Psoas muscle (tissue), 8 donors: Measurements from ENCODE around the gene VWA5B1. TPM values are rescaled to one million over a fixed set of nuclear protein-coding genes. Genes with fewer than 3 reads are reported as not detected.

Source experiments
- ATAC-seq, 4 donors: fragments of 200-7000 bp; cut with Tn5 transposase; one replicate each; pipeline ENCODE4 v1.9.1; 2020; ENCODE audit warnings: moderate library complexity in 3 of 4, mild to moderate bottlenecking in 2 of 4
- DNase-seq, 2 donors: peaks; one replicate each; pipeline ENCODE4 v3.0.0-alpha.2; 2020
- H3K27ac ChIP-seq: fragments of 200-600 bp; one replicate; pipeline ENCODE4 v1.8.0; 2022
- H3K27me3 ChIP-seq, 3 donors: fragments of 200-600 bp in 1 of 3; one replicate each; pipeline versions ENCODE4 v1.6.1 to v1.8.0; 2013 to 2022; ENCODE audit warnings: low read length in 2 of 3, mild to moderate bottlenecking in 2 of 3, moderate library complexity in 1 of 3; ENCODE audit not compliant: insufficient read depth in 3 of 3
- H3K36me3 ChIP-seq, 2 donors: fragments of 200-600 bp in 1 of 2; one replicate each; pipeline versions ENCODE4 v1.6.1 to v1.8.0; 2013 to 2022; ENCODE audit warnings: low read depth in 1 of 2, mild to moderate bottlenecking in 1 of 2, moderate library complexity in 1 of 2; ENCODE audit not compliant: insufficient read depth in 1 of 2
- H3K4me1 ChIP-seq: fragments of 200-600 bp; one replicate; pipeline ENCODE4 v1.8.0; 2022
- H3K4me3 ChIP-seq: fragments of 200-600 bp; one replicate; pipeline ENCODE4 v1.8.0; 2022; ENCODE audit warnings: mild to moderate bottlenecking
- H3K9me3 ChIP-seq: fragments of 200-600 bp; one replicate; pipeline ENCODE4 v1.8.0; 2022
- WGBS, 3 donors: extraction: QIAGEN DNeasy Blood & Tissue Kit; methylation state at CpG; one replicate each; pipeline versions ENCODE4 v1.1.6 to v1.1.7; 2013; 5-methylcytosine and 5-hydroxymethylcytosine counted together
- intact Hi-C, 2 donors: fragments of 100-400 bp; cut with DNase I; formaldehyde crosslinking; loops; one replicate each; pipeline versions ENCODE4 v1.11.0 to v1.14.2; 2022
- polyA plus RNA-seq, 3 donors: library from polyadenylated mRNA; stranded (reverse); fragments of 200-250 nt; gene quantifications; one replicate each; pipeline ENCODE4 v1.2.3, GENCODE V29; 2013
- total RNA-seq, 4 donors: library from RNA; stranded (reverse); fragmentation: NEBNext Ultra II Directional in 2 of 4; extraction: Animal tissue kit (Norgen Biotek cat#: 25700) in 2 of 4; gene quantifications; one replicate each; pipeline versions ENCODE4 v1.2.1 to v1.2.4, GENCODE V29; 2021 to 2023
- TF ChIP-seq, protein P1 (sequence below): fragments of 200-600 bp; IDR thresholded peaks from one replicate; pipeline ENCODE4 v1.8.0; 2022; ENCODE audit warnings: antibody characterized with exemption
- donor health status: healthy with polysubstance abuse.
- donor health status: DM: no; HTN: no; CAD: no; lungs with moderate emphysema.
- donor health status: Bipolar disorder and iron deficiency.
- donor health status: healthy.
- donor health status: DM: yes; HTN: yes; CAD: no.
- donor health status: DM: no; HTN: no; CAD: no.
- donor health status: DM: no; HTN: no; CAD: no.
- donor health status: DM: yes; HTN: yes; CAD: no.

VWA5B1 gene
- total and polyA plus RNA-seq, 7 donors = under 0.01 to 0.17 (median 0.12) TPM; not detected in 4

DNA sequence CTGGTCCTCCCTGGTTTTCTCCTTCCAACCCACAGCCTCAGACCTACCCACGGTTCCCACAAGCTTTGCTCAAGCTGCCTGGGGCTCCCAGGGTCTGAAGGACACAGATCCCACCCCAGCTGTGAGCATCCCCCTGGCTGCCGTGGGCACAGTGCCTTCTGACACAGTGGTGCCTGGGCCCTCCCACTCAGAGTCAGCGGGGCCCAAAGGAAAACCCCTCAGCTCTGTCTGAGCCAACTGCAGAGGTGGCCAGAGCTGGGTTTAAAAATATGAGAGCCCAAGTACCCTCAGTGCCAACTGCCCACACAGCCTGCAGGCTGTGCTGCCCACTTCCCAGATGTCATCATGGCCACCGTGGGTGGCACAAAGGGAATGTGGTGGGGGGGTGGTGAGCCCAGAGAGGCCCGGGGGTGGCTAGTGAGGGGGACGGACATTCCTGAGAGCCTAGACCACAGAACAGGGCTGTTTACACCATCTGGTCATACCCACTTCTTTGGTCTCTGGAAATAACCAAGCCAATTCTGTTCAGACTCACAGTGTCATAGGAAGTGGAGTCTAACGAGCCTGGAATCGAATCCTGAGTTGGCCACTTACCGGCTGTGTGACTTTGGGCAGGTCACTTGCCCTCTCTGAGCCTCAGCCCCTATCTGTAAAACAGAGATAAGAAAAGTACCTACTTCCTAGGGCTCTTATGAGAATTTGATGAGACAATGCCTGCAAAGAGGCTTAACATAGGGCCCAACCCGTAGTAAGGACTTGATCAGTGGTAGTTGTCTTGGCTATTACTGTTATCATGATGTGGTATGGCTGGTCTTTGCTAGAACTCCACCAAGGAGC lies 109.9 kb downstream of the VWA5B1 start:
- intact Hi-C loops = no loop called here
- no peak overlapping the region for H3K4me3 ChIP-seq
- no peak overlapping the region for H3K27ac ChIP-seq
- no peak for DNase-seq
- peak in 1 of 4 donors; percentile 25 for ATAC-seq
- TF ChIP-seq, protein P1, sequence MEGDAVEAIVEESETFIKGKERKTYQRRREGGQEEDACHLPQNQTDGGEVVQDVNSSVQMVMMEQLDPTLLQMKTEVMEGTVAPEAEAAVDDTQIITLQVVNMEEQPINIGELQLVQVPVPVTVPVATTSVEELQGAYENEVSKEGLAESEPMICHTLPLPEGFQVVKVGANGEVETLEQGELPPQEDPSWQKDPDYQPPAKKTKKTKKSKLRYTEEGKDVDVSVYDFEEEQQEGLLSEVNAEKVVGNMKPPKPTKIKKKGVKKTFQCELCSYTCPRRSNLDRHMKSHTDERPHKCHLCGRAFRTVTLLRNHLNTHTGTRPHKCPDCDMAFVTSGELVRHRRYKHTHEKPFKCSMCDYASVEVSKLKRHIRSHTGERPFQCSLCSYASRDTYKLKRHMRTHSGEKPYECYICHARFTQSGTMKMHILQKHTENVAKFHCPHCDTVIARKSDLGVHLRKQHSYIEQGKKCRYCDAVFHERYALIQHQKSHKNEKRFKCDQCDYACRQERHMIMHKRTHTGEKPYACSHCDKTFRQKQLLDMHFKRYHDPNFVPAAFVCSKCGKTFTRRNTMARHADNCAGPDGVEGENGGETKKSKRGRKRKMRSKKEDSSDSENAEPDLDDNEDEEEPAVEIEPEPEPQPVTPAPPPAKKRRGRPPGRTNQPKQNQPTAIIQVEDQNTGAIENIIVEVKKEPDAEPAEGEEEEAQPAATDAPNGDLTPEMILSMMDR = no peak
- H3K36me3 ChIP-seq = no peaks in the 10 kb centered on the region
- WGBS, 3 donors = 22 to 30% (median 24%) methylated on average over 10 of the region's 10 CpGs
- H3K4me1 ChIP-seq = no peaks in the 10 kb centered on the region
- H3K9me3 ChIP-seq = peaks cover under 1% of the 10 kb centered on the region
- H3K27me3 ChIP-seq = peaks cover 0 to 27% (median 9%) of the 10 kb centered on the region in 3 donors

DNA sequence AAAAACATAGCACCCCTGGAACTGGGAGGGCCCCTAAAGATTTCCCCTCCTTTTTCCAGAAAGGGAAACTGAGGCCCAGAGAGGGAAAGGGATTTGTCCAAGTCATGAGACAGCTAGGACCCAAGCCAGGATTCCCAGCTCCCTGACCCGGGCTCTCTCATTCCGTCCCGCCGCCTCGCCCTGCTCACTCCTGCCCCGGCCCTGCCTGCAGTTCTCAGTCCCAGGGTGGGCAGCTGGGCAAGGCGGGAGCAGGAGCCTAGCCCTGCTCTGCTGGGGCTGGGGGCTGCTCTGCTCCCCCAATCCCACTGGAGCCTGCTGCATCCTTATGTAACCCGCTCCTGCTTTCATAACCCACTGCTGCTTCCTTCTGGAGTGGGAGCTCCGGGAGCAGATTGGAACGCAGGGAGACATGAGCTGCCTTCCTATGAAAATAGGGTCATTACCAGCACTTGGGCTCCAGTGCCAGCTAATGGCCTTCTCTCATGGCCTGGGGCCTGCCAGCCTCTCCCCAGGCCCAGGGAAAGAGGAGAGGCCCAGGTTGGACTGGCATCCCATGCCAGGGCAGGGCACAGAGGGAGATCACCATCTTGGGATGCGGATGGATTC lies 110.8 kb downstream of the VWA5B1 start:
- no peak for ATAC-seq
- H3K27me3 ChIP-seq = peaks cover 0 to 27% (median 8%) of the 10 kb centered on the region in 3 donors
- WGBS, 3 donors = 80 to 89% (median 84%) methylated on average over 11 of the region's 11 CpGs

DNA sequence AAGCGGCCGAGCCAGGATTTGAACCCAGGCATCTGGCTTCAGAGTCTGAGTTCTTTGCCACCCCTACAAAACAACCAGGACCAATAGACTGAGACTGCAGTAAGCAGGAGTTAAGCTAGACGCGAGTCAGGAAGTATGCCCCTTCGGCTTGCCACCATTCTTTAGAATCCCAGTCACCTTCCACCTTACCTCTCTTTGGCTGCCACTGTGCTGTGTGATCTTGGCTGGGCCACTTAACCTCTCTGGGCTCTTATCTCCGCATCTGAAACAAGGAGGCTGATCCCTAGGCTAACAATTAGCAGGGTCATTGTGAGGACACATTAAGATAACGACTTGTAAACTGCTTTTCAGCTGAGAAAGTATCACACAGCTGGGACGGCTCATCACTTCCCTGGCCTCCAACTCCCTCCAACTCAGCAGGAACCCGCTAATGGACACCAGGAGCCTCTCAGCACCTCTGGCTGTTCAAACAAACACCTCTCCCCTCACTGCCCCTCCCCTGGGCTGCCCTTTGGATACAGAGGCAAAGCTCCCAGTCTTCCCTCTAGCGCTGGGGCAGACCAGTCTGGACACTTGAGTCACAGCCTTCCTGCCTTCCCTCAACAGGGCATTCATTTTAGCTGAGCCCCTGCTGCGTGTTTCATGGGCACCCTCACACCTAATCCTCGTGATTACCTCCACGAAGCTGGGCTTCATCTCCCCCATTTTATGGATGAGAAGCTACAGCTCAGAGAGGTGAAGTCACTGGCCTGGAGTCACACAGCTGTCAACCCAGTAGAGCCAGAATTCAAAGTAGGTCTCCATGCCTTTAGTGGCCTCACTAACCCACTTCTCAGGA lies 112.1 kb downstream of the VWA5B1 start:
- WGBS, 3 donors = 50 to 55% (median 53%) methylated on average over 13 of the region's 13 CpGs
- no peak overlapping the region for H3K27ac ChIP-seq
- intact Hi-C loops = no loop called here
- no peak for ATAC-seq
- H3K9me3 ChIP-seq = no peaks in the 10 kb centered on the region
- no peaks in the 10 kb centered on the region for H3K36me3 ChIP-seq
- H3K4me1 ChIP-seq = no peaks in the 10 kb centered on the region
- peaks cover 0 to 27% (median 8%) of the 10 kb centered on the region in 3 donors for H3K27me3 ChIP-seq
- no peak overlapping the region for H3K4me3 ChIP-seq
- TF ChIP-seq, protein P1 = no peak
- DNase-seq = no peak

More for the DNA sequence above, 110.8 kb downstream of the VWA5B1 start:
- Histone ChIP-seq H3K27ac (no peak overlapping the region), H3K4me1 (no peaks in the 10 kb centered on the region), H3K36me3 (no peaks in the 10 kb centered on the region), H3K4me3 (no peak overlapping the region), H3K9me3 (no peaks in the 10 kb centered on the region)
- no peak for DNase-seq
- TF ChIP-seq, protein P1 = no peak
- intact Hi-C loops = no loop called here

DNA sequence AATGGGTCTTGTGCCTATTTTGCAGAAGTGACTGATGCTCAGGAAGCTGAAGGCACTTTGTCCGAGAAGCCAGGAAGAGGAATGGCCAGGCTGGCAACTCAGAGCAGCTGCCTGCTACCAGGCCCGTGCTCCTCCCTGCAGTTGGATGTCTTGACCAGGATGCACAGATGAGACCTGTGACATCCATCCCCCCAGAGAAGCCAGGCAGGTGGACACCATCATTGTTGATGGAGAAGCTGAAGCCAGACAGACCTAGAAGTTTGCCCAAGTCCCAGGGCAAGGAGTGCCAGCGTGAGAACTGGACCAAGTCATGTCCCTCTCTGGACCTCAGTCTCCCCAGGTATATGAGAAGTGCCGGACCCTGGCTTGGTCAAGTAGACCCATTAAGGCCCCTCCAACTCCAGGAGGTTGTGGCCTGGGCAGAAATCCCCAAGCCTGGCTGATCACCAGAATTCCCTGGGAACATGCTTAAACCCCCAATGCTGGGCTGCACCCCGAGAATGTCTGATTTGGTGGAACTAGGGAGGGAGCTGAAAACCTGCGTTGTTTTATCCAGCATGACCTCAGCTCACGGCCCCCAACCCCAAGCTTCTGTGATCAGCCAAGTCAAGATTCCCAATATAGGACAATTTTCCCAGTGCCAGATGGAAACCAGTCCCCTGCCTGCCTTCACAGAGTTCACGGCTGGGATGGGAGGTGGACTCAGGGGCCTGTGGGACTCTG lies 112.9 kb downstream of the VWA5B1 start:
- no peak overlapping the region for H3K27ac ChIP-seq
- 76 to 80% (median 79%) methylated on average over 8 of the region's 8 CpGs for WGBS, 3 donors
- H3K9me3 ChIP-seq = no peaks in the 10 kb centered on the region
- H3K36me3 ChIP-seq = no peaks in the 10 kb centered on the region
- intact Hi-C loops = no loop called here
- H3K27me3 ChIP-seq = peaks cover 0 to 24% (median 8%) of the 10 kb centered on the region in 3 donors
- ATAC-seq = no peak
- DNase-seq = no peak
- no peaks in the 10 kb centered on the region for H3K4me1 ChIP-seq
- TF ChIP-seq, protein P1 = no peak
- H3K4me3 ChIP-seq = no peak overlapping the region
